Inflammatory macrophage (primary cell): ENCODE results near the gene PERP.
"Not testable (repeated sequence)": the region's sequence is repeated elsewhere in the genome, so short reads cannot be mapped to it uniquely, and the experiment has no call there.

Experiments used
- DNase-seq, 2 donors: peaks; one replicate each; pipeline ENCODE4 v3.0.0-alpha.2; 2020 to 2022

Gene PERP

DNA sequence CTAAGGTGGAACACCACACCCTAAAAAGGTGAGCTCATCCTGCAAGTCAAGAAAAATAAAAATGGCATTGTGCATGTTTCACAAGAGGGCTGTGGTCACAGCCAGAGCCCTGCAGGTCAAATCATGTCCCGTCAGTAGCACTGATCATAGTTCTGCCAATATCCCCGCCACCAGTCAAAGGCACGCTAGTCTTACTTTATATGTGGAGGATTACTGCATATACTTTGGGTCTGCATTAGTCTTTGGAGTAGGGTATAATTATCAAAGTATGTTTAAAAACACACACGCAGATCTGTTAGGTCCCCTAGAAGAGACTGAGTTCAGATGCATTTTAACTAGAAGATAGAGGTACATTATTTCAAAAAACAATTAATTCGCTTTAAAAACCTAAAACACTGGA lies 1.8 kb downstream of the PERP start:
- no peak for DNase-seq

DNA sequence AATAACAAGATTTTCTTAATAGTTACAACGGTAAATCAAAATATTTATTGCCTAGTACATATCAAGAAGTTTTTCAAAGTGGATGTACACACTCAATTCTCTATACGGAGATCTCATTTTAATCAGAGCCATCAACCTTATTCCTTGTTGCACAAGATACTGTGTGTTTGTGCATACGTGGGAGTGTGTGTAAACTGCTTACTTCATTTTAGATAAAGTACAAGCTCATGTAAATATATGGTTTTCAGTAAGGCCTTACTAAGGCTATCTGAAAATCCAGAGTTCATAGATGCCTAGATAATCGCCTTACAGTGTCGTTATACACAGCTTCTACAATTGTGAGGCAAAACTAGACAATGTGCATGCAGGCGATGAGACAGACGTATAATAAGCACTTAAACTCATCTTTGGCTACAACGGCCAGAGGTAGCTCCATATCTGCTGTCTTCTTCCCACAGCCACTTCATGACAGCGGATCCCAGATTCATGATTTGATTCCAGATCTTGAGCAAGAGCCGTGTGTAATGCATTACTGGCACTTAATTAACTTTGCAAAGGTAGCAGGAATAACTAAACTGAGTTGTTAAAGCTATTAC lies 2.5 kb downstream of the PERP start:
- DNase-seq: no peak

DNA sequence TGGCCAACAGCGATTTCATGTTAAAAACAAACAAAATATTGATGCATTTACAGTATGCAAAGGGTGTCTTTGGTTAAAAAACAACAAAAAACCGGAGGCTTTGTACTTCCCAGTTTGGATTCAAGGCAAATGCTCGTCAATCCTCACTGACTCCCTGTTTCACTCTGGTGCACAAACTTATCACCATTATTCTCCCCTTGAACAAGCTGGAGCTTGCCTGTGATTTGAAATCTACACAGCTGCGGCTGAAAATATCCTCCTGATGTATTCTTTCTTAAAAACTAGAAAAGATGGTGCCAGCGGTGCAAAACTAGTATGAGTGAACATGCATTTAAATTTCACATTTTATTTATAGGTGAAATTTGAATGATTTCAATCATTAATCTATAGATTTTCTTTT lies 3.3 kb downstream of the PERP start:
- no peak for DNase-seq

DNA sequence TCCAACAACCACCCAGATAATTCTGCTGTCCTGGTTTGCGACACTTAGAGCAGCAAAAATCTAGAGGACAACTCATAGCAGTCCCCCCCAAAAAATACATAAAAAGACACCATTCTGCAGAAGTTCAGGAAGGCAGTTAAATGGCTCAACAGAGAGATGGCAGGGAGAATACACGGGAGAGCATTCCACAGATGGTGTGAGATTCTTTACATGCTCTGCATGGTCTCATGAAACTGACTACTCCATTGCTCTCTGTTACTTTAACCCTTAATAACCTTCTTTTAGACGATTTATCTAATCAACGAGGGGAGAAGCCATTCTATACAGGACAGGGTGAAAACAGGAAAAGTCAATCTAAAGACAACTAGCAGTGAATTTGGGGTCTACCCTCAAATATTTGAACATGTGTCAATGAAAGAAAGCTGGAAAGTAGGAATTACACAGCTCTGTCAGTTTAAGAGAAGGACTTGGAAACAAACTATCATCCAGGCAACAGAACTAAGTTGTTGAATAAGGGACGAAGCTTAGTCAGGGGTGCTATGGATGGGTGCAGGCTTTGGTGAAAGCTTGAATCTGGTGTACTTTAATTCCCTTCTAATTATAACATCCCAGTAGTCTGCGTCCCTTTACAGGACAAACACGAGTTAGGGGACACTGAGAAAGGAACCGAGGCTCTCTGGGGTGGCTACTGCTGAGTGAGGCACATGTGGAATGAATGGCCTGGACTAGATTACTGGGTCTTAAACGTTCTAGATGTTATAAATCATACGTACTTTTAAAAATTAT lies 5.1 kb downstream of the PERP start:
- no peak for DNase-seq

DNA sequence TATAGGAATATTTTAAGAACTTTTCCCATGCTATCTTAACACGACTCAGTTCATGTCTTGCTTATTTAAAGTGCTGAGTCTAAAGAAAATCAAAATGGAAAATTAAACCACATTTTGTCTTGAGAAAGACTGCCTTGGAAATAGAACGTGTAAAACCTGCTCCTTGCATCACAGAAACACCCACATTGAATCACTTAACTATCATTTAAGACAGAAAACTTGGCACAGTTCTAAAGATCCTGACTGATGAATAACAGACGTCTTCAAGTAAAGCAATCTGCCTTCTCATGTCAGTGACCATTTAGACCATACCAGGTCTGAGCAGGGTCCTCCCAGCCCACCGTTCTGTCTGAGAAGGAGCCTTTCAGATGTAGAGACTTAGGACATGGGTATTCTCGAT lies 7.4 kb downstream of the PERP start:
- DNase-seq: no peak

DNA sequence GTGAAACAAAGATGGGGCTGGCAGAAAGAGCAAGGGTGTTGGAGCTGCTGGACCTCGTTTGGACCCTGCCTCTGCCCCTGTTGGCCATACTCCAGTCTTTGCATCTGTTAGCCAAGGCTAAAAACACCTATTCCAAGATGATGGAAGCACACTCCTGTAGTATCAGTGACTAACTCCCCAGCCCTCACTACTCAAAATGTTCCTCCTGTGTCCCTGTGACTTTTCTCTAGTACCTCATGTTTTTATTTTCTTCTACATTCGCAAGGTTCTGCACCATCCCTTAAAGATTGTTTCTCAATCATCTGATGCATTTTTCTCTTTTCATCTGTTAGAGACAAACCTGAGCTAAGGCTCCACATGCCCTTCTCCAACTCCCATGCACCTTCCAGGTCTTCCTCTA lies 8.9 kb downstream of the PERP start:
- DNase-seq: no peak

DNA sequence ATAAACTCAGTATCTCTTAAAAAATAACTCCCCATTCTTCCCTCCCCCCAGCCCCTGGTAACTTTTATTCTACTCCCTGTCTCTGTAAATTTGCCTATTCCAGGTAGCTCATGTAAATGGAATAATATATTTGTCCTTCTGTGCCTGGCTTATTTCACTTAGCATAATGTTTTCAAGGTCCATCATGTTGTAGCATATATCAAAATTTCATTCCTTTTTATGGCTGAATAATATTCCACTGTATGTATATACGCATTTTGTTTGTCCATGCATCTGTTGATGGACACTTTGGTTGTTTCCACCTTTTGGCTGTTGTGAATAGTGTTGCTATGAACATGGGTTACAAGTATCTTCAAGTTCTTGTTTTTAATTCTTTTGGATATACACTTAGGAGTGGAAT lies 13.0 kb downstream of the PERP start:
- no peak for DNase-seq

DNA sequence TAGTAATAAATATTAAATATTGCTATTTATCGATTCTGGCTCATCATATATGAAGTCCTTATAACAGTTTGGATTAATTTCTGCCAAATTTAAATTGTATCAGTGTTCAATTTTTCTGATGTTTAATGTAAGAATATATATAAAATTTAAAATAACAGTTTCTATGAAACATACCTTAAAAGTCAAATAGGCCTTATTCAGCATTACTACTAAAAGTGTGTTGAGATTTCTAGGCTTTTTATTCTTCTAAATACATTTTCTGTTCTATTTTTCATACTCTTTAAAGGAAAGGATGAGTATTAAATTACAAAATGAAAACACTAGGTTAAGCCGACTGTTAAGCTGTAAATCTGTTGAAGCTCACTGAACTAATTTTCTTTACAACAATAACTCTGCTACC lies 13.6 kb downstream of the PERP start:
- no peak for DNase-seq

DNA sequence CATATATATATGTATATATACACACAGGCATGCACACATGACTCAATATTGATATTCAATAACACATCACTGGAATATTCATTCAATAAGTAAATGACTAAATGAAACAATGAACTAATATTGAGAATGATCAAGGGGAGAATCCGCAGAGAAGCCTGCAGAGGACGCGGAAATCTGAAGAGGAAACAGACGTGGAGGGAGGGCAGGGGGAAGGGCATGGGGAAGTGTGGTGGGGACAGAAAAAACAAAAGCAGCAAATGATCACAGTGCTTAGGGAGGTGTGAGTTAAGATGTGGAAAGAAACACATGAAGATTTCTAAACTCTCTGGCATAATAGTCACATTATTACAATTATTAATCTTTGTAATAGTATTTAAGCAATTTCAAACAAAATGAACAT lies 14.5 kb downstream of the PERP start:
- DNase-seq: no peak

DNA sequence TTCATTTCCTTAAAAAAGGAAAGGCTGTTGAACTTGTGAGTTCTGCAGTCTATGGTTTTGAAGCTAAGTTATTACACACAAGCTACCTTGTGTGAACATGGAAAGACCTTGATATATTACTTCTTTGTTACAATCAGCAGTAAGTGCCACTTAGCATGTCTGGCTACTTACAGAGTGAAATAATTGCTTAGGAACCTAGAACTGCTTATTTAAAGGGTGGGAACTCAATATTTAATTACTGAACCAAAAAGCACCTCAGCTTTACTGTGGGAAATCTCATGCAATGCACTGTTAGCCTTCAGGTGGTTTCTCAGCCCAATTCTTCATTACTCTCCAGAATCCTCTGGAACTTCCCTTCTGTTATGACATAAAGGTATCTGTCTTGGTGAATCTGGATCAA lies 17.9 kb downstream of the PERP start:
- no peak for DNase-seq

DNA sequence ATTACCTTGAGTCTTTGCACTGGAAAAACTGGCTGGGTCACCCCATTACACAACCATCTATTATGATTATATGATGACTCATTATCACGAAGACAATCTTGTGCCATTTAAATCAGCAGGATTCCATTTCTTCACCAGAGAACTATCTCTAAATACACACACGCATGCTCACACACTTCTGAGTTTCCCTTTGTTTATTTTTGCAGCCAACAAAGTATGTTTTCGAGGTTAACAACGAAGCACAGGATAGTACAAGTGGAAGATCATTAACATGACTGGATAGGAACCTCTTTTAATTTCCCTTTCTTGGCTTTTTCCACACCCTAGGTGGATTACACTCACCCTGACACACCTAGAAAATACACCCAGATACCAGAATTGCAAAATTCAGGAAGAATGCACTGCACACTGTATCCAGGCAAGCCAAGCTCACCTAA lies 18.9 kb downstream of the PERP start:
- peak; percentile 29 to 37 for DNase-seq

DNA sequence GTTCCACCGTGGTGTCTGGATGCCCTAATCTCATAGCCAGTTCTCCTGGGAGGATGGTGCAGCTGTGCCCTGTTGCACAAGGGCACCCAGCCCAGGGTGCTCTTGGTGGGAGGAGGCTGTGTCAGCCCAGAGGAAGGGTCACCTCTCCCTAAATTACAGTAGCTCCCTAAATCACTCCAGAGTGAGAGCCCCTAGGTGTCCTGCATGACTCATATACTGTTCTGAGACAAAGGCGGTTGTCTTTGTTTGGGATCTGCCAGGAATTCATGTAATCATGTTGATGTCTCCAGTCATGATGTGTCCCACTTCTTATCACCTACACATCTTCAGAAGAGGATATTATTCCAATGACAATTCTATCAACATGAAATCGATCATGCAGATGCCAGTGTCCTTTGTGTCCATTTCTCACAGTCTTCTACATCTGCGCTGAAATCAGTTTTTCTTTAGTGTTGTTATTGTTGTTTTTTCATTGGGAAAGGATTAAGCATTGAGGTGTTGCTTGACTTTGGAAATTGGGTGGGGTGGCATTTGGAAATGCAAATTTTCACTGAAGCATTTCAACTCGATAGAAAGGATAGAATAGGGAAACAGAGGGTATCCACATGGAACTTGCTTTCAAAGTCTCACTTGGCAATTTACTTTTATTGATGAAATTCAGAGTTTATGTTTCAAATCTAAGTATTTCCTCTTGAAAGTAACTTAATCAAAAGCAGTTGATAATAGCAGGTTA lies 19.5 kb downstream of the PERP start:
- no peak for DNase-seq

DNA sequence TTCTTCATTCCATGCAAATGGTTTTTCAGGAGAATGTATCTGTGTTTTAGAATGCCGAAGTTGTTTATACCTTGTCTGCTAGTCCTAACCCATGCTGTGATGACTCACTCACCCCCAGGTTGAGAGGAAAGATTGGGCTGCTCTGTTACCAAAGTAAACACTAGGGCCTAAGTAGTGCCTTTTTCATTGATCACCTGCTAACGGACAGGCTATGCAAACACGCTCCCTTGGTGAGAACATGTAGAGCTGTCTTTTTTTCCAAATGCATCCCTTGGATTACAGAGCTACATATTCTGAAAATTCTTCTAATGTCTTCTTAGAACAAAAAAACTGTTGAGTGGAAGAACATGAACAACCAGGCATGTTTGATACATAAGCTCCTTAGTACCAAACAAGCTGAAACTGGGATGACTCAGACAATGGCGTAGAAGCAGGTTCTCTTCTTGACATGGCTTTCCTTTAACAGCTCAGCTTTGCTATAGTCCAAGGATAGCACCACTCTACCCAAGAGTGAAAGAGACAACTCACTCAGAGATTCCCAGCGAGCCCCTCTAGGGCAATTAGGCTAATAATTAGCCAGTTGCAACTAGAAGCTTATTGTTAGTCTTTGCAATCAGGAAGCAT lies 20.5 kb downstream of the PERP start:
- DNase-seq: no peak

DNA sequence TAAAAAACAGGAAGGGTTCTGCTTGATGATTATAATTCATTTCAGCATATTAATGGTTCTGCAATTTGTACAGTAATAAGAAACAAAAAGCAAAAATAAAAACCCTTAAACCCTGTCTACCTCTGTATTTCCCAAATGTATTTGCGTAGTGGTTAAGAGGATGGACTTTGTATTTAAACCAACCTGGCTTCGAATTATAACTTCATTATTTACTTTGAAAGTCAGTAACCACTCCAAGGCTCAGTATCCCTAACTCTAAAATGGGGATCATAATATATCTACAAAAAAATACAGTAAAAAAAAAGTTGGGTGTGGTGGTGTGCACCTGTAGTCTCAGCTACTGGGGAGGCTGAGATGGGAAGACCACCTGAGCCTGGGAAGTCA lies 21.4 kb downstream of the PERP start:
- no peak for DNase-seq

DNA sequence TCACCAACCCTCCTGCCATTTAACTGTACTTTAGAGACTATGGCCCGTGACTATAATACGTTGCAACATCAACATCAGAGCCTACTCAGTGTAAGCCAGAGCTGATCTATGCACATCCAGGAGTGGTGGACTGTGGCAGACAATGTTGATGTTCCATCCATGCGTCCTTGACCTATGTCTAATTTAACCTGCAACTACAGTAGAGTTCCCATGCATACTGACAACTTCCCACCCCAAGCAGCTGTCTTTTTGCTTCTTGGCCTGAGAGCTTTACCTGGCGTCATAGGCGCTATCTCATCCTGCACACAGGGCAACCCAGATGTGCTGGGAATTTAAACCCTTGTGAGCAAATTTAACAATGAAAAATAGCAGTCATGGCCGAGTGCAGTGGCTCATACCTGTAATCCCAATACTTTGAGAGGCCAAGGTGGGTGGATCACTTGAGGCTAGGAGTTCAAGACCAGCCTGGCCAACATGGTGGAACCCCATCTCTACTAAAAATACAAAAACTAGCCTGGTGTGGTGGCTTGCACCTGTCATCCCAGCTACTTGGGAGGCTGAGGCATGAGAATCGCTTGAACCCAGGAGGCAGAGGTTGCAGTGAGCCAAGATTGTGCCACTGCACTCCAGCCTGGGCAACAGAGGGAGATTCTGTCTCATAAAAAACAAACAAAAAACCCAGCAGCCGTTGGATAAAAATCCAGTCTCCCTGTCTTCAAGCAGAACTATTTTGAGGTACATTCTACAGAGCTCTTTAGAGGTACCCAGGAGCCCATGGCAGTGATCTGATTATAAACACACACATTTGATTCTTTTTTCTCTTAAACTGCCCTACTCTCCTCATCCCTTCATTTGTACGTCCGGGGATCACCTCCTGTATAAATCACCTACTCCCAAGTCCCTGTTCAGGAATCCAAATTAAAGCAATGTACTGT lies 22.0 kb downstream of the PERP start:
- no peak for DNase-seq

DNA sequence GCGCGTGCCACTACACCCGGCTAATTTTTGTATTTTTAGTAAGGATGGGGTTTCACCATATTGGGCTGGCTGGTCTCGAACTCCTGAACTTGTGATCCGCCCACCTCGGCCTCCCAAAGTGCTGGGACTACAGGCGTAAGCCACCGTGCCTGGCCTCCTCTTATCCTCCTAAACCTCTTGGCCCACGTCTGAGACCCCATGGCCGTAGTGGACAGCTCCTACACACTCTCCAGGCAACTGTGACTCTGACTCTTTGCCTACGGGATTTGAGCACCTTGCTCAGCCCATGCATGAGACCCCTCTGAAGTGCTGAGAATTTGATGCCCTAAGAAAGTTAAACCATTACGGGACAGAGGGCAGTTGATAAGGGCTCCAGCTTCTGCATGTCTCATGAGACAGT lies 25.0 kb downstream of the PERP start:
- no peak for DNase-seq

DNA sequence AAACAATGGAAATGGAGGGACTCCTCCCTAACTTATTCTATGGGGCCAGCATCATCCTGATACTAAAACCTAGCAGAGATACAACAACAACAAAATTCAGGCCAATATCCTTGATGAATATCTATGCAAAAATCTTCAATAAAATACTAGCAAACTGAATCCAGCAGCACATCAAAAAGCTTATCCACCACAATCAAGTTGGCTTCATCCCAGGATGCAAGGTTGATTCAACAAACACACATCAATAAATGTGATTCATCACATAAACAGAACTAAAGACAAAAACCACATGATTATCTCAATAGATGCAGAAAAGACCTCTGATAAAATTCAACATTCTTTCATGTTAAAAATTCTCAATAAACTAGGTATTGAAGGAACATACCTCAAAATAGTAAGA lies 27.7 kb downstream of the PERP start:
- DNase-seq: not testable (repeated sequence)

DNA sequence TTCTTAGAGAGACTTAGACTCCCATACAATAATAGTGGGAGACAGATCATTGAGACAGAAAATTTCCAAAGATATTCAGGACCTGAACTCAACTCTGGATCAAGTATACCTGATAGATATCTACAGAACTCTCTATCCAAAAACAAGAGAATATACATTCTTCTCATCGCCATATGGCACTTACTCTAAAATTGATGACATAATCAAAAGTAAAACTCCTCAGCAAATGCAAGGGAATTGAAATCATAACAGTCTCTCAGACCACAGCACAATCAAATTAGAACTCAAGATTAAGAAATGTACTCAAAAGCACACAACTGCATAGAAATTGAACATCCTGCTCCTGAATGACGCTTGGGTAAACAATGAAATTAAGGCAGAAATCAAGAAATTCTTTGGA lies 28.7 kb downstream of the PERP start:
- DNase-seq: no peak

DNA sequence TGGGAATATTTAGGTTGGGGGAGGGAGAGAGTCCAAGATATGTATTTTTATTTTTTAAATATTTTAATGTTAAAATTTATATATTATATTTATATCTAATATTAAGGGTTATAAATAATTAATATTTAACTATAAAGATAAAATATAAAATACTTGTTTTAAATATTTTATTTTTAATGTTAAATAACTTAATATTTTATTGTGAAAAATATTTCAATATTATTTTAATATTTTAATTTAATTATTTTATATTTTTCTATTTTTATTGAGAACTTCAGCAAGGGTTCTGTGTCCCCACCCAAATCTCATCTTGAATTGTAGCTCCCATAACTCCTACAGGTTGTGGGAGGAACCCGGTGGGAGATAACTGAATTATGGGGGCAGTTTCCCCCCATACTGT lies 34.0 kb downstream of the PERP start:
- DNase-seq: no peak

DNA sequence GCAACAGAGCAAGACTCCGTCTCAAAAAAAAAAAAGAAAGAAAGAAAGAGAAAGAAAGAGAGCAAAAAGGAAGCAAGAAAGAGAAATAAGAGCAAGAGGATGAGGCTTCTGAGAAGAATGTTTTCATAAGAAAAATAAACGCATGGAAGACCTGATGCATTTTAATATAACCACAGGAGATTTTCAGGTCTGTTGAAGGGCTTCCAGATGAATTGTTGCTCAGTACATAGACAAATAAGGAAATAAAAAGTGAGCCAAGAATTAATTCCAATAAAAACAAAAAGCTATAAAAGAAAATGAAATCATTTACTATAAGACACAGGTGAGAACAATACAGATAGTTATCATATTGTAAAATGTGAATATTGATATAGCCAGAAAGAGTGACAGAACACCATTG lies 43.5 kb downstream of the PERP start:
- no peak for DNase-seq

DNA sequence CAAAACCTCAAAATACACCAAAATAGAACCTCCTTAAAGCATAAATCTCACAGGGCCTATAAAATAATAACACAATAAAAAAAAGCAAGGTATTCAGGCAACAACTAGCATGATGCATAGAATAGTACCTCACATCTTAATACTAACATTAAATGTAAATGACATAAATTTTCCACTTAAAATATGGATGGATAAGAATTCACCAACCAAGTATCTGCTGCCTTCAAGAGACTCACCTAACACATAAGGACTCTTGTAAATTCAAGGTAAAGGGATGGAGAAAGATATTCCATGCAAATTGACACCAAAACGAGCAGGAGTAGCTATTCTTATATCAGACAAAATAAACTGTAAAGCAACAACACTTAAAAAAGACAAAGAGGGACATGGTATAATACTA lies 52.2 kb downstream of the PERP start:
- DNase-seq: no peak

DNA sequence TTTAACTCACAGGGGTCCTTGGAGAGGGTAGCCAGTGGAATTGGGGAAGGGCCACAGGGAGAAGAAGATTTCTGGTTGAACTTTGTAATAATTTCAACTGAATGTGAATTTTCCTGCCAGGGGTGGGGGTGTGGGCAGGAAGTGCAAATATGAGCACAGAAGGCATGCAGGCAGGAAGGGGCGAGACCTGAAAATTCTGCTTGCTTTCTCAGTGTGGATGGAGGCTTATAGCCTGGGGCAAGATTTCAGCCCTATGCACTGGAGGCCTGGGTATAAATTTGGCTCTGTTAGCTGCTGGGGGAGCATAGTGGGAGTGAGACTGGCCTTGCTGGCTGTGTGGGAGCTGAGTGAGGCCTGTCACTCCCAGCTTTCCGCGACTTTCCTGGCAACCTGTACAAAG lies 54.4 kb downstream of the PERP start:
- DNase-seq: no peak

DNA sequence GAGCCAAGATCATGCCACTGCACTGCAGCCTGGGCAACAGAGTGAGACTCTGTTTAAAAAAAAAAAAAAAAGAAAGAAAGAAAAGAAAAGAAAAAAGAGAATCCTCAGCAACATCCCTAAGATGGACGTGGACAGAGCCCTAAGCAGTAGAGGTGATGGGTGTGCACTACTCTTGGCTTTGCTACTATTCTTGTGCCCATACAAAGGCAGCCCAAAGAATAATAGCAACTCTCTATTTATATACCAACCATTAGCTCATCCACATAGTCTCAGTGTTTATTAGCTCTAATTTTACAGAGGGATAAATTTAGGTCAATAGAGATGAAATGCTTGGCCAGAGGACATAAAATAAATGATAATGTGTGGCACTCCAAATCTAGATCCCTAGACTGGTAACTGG lies 62.2 kb downstream of the PERP start:
- no peak for DNase-seq
